Endothelial cell of umbilical vein (primary cell): ENCODE results near the gene CEP104.

ENCODE experiments used
- CTCF ChIP-seq, 2 donors: IDR thresholded peaks; 1 replicate in 1 of 2; 2 replicates in 1 of 2; pipeline ENCODE4 v1.5.1; 2011; ENCODE audit warnings: low read length in 2 of 2, mild to moderate bottlenecking in 2 of 2, moderate library complexity in 2 of 2, control low read depth in 1 of 2, inconsistent platforms in 1 of 2, low read depth in 1 of 2; ENCODE audit not compliant: insufficient read depth in 1 of 2; ENCODE audit errors: extremely low read depth in 1 of 2
- EZH2 ChIP-seq: IDR thresholded peaks from 2 replicates; pipeline ENCODE4 v1.6.1; 2012; ENCODE audit warnings: borderline replicate concordance, low read depth, mild to moderate bottlenecking, moderate library complexity, low read length, inconsistent platforms; ENCODE audit not compliant: severe bottlenecking
- JUN ChIP-seq: IDR thresholded peaks from 2 replicates; pipeline ENCODE4 v1.6.1; 2011; ENCODE audit warnings: borderline replicate concordance, low read depth; ENCODE audit not compliant: insufficient read length, insufficient read depth
- MYC ChIP-seq: IDR thresholded peaks from one replicate; pipeline ENCODE4 v1.6.1; 2011; ENCODE audit warnings: mild to moderate bottlenecking, low read depth, low read length
- POLR2A ChIP-seq: IDR thresholded peaks from 2 replicates; pipeline ENCODE4 v1.6.1; 2012; ENCODE audit warnings: low read depth, mild to moderate bottlenecking, control low read depth, low read length
- POLR2AphosphoS5 ChIP-seq: IDR thresholded peaks from 2 replicates; pipeline ENCODE4 v1.6.1; 2012; ENCODE audit warnings: low read depth, mild to moderate bottlenecking, control low read depth, low read length, moderate library complexity; ENCODE audit not compliant: insufficient read depth

- TF ChIP-seq CTCF (IDR thresholded peaks at IDR 0.05; ENCODE audit: extremely low read depth in 1 of 2, insufficient read depth in 1 of 2, low read depth in 1 of 2, low read length in 2 of 2) (no peak), EZH2 (no peak), POLR2A (no peak), POLR2AphosphoS5 (no peak), MYC (no peak), JUN (no peak)
These were observed 84.8 kb downstream of the CEP104 start for GRCh38 chr1:3772027-3772714.
